ENCODE results near the gene FAM118B. TPM values are rescaled to one million over a fixed set of nuclear protein-coding genes. Genes with fewer than 3 reads are reported as not detected.

Gene FAM118B
- total RNA-seq, 2 donors from 2014 or later = 16.0 to 16.3 TPM

DNA sequence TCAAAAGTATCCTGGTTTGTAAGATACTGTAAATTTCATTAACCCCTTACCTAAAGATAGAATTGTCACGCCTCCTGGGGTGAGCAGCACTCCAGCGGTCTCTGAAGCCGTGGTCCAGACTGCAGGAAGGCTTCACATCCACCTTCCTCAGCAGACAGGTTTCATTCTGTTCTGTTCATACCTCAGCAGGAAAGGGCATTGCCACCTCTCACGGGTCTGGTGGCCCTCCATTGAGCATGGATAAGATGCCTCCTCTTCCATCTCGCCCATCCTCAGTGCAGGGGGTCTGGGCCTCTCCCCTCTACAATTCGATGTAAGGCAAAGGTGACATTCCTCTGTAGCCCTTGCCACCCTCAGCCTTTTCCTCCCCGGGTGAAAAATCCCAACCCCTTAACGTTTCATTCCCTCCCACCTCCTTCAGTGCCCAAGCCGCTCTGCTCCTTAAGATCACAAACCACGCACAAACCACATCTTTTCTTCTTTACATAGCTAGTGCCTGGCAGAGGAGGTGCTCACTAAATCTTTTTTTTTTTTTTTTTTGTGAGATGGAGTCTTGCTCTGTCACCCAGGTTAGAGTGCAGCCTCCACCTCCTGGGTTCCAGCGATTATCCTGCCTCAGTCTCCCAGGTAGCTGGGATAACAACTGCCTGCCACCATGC lies 28.7 kb upstream of the FAM118B start:
- no peaks in the 10 kb centered on the region for H3K36me3 ChIP-seq
- TF ChIP-seq, protein P1, sequence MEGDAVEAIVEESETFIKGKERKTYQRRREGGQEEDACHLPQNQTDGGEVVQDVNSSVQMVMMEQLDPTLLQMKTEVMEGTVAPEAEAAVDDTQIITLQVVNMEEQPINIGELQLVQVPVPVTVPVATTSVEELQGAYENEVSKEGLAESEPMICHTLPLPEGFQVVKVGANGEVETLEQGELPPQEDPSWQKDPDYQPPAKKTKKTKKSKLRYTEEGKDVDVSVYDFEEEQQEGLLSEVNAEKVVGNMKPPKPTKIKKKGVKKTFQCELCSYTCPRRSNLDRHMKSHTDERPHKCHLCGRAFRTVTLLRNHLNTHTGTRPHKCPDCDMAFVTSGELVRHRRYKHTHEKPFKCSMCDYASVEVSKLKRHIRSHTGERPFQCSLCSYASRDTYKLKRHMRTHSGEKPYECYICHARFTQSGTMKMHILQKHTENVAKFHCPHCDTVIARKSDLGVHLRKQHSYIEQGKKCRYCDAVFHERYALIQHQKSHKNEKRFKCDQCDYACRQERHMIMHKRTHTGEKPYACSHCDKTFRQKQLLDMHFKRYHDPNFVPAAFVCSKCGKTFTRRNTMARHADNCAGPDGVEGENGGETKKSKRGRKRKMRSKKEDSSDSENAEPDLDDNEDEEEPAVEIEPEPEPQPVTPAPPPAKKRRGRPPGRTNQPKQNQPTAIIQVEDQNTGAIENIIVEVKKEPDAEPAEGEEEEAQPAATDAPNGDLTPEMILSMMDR (IDR thresholded peaks at IDR 0.05) = no peak
- H3K27me3 ChIP-seq = no peaks in the 10 kb centered on the region
- H3K9me3 ChIP-seq = no peaks in the 10 kb centered on the region
- no peaks in the 10 kb centered on the region for H3K4me1 ChIP-seq
- no peak overlapping the region for H3K27ac ChIP-seq
- DNase-seq (ENCODE audit: low spot score) = no peak
- H3K4me3 ChIP-seq = no peak overlapping the region

DNA sequence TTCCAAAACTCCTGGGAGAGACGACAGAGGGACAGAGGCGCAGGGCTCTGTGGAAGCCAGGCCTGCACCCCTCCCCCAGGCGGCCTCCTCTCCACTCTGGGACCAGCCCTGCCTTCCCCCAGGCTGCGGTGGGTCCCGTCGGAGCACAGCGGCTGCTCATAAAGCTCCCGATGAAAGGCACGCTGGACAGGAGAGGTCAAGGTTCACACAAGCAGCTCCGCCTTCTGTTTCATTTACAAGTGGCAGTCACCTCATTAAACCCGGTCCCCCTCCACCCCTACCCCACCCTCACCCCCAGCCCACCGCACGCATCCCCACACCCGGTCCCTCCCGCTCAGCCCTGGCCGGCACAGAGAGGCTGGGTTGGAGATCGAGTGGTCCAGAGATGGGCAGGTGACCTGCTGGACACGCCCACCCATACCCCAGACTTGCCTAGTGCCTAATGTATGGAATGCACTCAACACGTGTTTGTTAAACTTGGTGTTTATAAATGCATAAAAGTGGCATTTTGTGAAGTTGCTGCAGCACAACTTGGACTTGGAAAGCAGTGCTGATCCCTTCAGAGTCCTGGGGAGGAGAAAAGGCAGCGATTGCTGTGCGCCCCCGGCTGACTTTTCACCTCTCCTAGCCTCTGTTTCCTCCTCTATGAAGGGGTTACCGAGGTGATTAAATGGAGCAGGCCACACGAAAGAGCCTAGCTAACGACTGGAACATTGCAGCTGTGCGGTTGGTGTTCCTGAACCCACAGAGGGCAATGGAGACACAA lies 26.1 kb upstream of the FAM118B start:
- Histone ChIP-seq H3K9me3 (no peaks in the 10 kb centered on the region), H3K4me1 (no peaks in the 10 kb centered on the region), H3K27ac (no peak overlapping the region), H3K4me3 (no peak overlapping the region), H3K27me3 (no peaks in the 10 kb centered on the region), H3K36me3 (no peaks in the 10 kb centered on the region)
- TF ChIP-seq, protein P1 (IDR thresholded peaks at IDR 0.05) = no peak
- DNase-seq (ENCODE audit: low spot score) = no peak

DNA sequence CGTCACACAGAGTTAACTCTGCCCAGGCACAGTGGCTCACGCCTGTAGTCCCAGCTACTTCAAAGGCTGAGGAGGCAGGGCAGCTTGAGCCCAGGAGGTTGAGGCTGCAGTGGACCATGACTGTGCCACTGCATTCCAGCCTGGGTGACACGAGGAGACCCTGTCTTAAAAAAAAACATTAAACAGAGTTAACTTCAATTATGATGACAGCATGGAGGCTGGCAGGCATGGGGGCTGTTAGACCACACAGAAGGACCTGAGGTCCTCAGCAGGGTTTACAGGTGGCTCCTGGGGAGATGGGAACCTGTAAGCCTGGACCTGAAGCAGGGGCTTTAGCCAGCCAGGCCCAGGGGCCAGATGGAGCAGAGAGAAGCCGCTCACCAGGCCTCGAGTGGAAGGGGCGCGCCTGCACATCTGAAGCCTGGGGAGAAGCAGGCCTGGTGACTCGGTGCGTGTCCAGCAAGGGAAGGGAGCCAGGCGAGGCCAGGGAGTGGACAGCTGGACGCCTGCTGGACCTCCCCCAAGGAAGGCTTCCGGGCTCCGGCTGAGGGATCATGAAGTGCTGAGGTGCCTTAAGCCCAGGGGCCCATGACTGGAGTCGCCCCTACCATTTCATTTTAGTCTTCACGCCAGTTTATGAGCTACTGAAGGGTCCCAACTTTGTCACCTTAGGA lies 25.4 kb upstream of the FAM118B start:
- H3K27ac ChIP-seq = no peak overlapping the region
- no peaks in the 10 kb centered on the region for H3K36me3 ChIP-seq
- no peaks in the 10 kb centered on the region for H3K4me1 ChIP-seq
- peak; percentile 63 for DNase-seq (ENCODE audit: low spot score)
- H3K9me3 ChIP-seq = no peaks in the 10 kb centered on the region
- no peak overlapping the region for H3K4me3 ChIP-seq
- no peaks in the 10 kb centered on the region for H3K27me3 ChIP-seq
- TF ChIP-seq, protein P1 (IDR thresholded peaks at IDR 0.05) = no peak

DNA sequence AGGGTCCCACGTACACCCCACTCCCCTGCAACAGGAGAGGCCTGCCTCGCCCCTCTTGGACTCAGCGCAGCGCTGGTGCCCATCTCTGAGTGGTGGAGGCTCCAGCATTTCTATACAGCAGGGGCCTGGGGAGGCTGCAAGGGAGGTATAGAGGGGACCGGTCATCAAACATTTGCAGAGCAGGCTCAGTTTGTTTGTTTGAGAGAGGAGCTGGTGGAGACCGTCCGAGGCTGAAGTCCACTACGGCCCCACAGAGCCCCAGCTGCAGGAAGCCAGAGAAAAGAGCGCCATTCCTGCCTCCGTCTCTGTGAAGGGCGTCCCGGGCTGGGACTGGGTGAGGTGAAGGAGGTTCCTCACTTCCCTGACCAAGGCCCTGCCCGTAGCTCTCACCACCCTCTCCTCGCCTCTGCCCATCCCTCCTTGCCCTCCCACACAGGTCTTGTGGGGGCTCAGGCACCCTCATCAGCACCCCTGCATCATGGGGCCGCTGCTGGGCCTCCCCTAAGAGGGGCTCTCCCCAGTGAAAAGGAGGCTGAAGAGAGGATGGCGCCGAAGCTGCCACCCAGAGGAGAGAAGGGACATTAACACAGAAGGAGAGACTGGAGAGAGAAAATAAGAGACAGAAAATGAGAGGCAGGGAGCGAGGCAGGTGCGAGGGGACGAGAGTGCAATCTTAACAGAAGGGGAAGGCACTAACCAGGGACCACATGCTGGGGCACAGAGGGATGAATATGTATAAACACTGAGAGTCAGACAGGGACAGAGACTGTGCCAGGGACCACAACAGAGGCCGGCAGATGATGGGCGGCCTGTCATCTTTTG lies 24.7 kb upstream of the FAM118B start:
- Histone ChIP-seq H3K9me3 (no peaks in the 10 kb centered on the region), H3K27me3 (no peaks in the 10 kb centered on the region), H3K27ac (no peak overlapping the region), H3K4me1 (no peaks in the 10 kb centered on the region), H3K36me3 (peaks cover 3% of the 10 kb centered on the region), H3K4me3 (no peak overlapping the region)
- no peak for DNase-seq (ENCODE audit: low spot score)
- TF ChIP-seq, protein P1 (IDR thresholded peaks at IDR 0.05) = no peak

DNA sequence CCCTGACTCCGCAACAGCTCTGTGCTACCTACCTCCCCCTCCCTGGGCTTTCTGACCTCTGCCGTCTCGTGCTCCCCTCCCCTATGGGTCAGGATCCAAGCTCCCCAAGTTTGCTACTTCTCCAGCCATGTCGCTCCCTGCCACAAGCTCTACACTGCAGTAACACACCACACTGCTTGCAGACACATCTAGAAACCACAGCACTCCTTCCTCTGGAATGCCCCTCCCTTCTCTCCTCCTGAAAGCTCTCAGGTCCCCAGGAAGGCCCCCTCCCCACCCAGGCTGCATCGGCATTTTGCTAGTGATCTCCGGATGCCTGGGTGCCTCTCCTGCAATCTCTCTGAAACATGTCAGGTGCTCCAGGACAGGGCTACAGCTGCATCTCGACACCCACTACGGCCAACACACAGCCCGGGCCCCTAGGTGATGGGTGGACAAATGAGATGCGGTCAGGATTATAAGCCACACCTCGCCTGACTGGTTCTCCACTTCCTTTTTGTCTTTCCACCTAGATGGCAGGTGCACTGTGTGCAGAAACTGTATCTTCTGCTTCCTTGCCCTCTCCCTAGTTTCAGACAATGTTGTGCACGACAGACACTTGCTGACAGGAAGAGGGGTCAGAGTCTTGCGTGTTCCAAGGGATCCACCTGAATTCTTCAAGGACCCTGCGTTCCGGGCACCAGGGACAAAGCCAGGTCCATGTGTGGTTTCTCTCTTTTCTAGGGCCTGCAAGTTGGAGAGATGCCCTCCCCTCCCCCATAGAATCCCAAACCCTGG lies 23.1 kb upstream of the FAM118B start:
- no peak overlapping the region for H3K4me3 ChIP-seq
- H3K27ac ChIP-seq = no peak overlapping the region
- TF ChIP-seq, protein P1 (IDR thresholded peaks at IDR 0.05) = no peak
- peaks cover 3% of the 10 kb centered on the region for H3K36me3 ChIP-seq
- H3K27me3 ChIP-seq = no peaks in the 10 kb centered on the region
- no peaks in the 10 kb centered on the region for H3K4me1 ChIP-seq
- DNase-seq (ENCODE audit: low spot score) = no peak
- H3K9me3 ChIP-seq = no peaks in the 10 kb centered on the region
